H9 (cell line): ENCODE data around the gene ROCK2. TPM values are rescaled to one million over a fixed set of nuclear protein-coding genes. Genes with fewer than 3 reads are reported as not detected.

Experiments
- DNase-seq: peaks from one replicate; pipeline ENCODE4 v3.0.0-alpha.2; 2017
- H2AFZ ChIP-seq: one replicate; pipeline ENCODE4 v1.6.1; 2013; ENCODE audit warnings: mild to moderate bottlenecking, low read length, control low read depth, moderate library complexity
- H2AK5ac ChIP-seq: 2 replicates; pipeline ENCODE4 v1.6.1; 2013; ENCODE audit warnings: low read length, control low read depth, mixed read lengths; ENCODE audit not compliant: insufficient read length
- H2BK120ac ChIP-seq: one replicate; pipeline ENCODE4 v1.6.1; 2013; ENCODE audit warnings: low read depth, mild to moderate bottlenecking, low read length, control low read depth, inconsistent platforms; ENCODE audit not compliant: poor library complexity, severe bottlenecking
- H2BK12ac ChIP-seq: 2 replicates; pipeline ENCODE4 v1.6.1; 2013; ENCODE audit warnings: low read length, control low read depth, mixed read lengths, low read depth; ENCODE audit not compliant: insufficient read length
- H2BK15ac ChIP-seq: 2 replicates; pipeline ENCODE4 v1.6.1; 2013; ENCODE audit warnings: low read depth, low read length, control low read depth
- H2BK20ac ChIP-seq: one replicate; pipeline ENCODE4 v1.6.1; 2013; ENCODE audit warnings: low read depth, mild to moderate bottlenecking, low read length, control low read depth, inconsistent platforms; ENCODE audit not compliant: poor library complexity, severe bottlenecking
- H2BK5ac ChIP-seq: 2 replicates; pipeline ENCODE4 v1.6.1; 2013; ENCODE audit warnings: low read length, control low read depth, mixed read lengths; ENCODE audit not compliant: insufficient read length
- H3K14ac ChIP-seq: 2 replicates; pipeline ENCODE4 v1.6.1; 2013; ENCODE audit warnings: low read length, control low read depth; ENCODE audit not compliant: insufficient read depth
- H3K18ac ChIP-seq: 2 replicates; pipeline ENCODE4 v1.6.1; 2013; ENCODE audit warnings: low read depth, mild to moderate bottlenecking, mixed read lengths, low read length, control low read depth; ENCODE audit not compliant: insufficient read length
- H3K23ac ChIP-seq: 2 replicates; pipeline ENCODE4 v1.6.1; 2013; ENCODE audit warnings: low read length, control low read depth, mixed read lengths, low read depth; ENCODE audit not compliant: insufficient read length
- H3K23me2 ChIP-seq: 2 replicates; pipeline ENCODE4 v1.6.1; 2013; ENCODE audit warnings: low read depth, mild to moderate bottlenecking, mixed read lengths, low read length, control low read depth; ENCODE audit not compliant: insufficient read length, poor library complexity, severe bottlenecking
- H3K27ac ChIP-seq: 2 replicates; pipeline ENCODE4 v1.5.1; 2013; ENCODE audit warnings: low read length, control low read depth, mixed read lengths, low read depth; ENCODE audit not compliant: insufficient read length
- H3K27me3 ChIP-seq: 2 replicates; pipeline ENCODE4 v1.6.1; 2013; ENCODE audit warnings: low read length, control low read depth, inconsistent platforms; ENCODE audit not compliant: insufficient read depth
- H3K4ac ChIP-seq: 2 replicates; pipeline ENCODE4 v1.6.1; 2013; ENCODE audit warnings: low read depth, mild to moderate bottlenecking, control low read depth, inconsistent platforms, low read length, moderate library complexity
- H3K4me1 ChIP-seq: 2 replicates; pipeline ENCODE4 v1.6.1; 2013; ENCODE audit warnings: low read length, control low read depth, inconsistent platforms; ENCODE audit not compliant: insufficient read depth
- H3K4me2 ChIP-seq: 2 replicates; pipeline ENCODE4 v1.6.1; 2013; ENCODE audit warnings: low read length, control low read depth, mixed read lengths; ENCODE audit not compliant: insufficient read length, insufficient read depth
- H3K56ac ChIP-seq: 2 replicates; pipeline ENCODE4 v1.6.1; 2013; ENCODE audit warnings: low read depth, mild to moderate bottlenecking, mixed read lengths, low read length, control low read depth; ENCODE audit not compliant: insufficient read length
- H3K79me1 ChIP-seq: 2 replicates; pipeline ENCODE4 v1.6.1; 2013; ENCODE audit warnings: low read depth, mild to moderate bottlenecking, moderate library complexity, low read length, control low read depth, inconsistent platforms; ENCODE audit not compliant: insufficient read depth, poor library complexity, severe bottlenecking
- H3K79me2 ChIP-seq: 2 replicates; pipeline ENCODE4 v1.6.1; 2013; ENCODE audit warnings: low read length, control low read depth, inconsistent platforms; ENCODE audit not compliant: insufficient read depth
- H3K9ac ChIP-seq: 2 replicates; pipeline ENCODE4 v1.6.1; 2013; ENCODE audit warnings: low read length, control low read depth, mixed read lengths; ENCODE audit not compliant: insufficient read length; ENCODE audit errors: extremely low read depth
- H3K9me3 ChIP-seq: one replicate; pipeline ENCODE4 v1.6.1; 2013; ENCODE audit warnings: low read depth, low read length, inconsistent platforms; ENCODE audit not compliant: control insufficient read depth
- H3T11ph ChIP-seq: one replicate; pipeline ENCODE4 v1.6.1; 2013; ENCODE audit warnings: mild to moderate bottlenecking, low read length, control low read depth, inconsistent platforms
- H4K20me1 ChIP-seq: one replicate; pipeline ENCODE4 v1.6.1; 2013; ENCODE audit not compliant: control insufficient read depth, insufficient read length, insufficient read depth
- H4K5ac ChIP-seq: 2 replicates; pipeline ENCODE4 v1.6.1; 2013; ENCODE audit warnings: low read depth, mild to moderate bottlenecking, mixed read lengths, low read length, control low read depth; ENCODE audit not compliant: insufficient read length
- H4K8ac ChIP-seq: replicated peaks from 2 replicates; pipeline ENCODE4 v1.6.1; 2013; ENCODE audit warnings: low read length, control low read depth, mixed read lengths, low read depth; ENCODE audit not compliant: insufficient read length
- H4K91ac ChIP-seq: 2 replicates; pipeline ENCODE4 v1.6.1; 2013; ENCODE audit warnings: low read depth, mild to moderate bottlenecking, moderate library complexity, mixed read lengths, low read length, control low read depth; ENCODE audit not compliant: insufficient read length
- H3K27ac Mint-ChIP-seq, 3 experiments: 2 replicates in 2 of 3; 3 replicates in 1 of 3; pipeline ENCODE4 v1.8.0; 2020 to 2021; ENCODE audit warnings: mixed read lengths in 3 of 3, mild to moderate bottlenecking in 1 of 3, moderate library complexity in 1 of 3
- H3K27me3 Mint-ChIP-seq: 2 replicates; pipeline ENCODE4 v1.8.0; 2021; ENCODE audit warnings: low read depth, mild to moderate bottlenecking, moderate library complexity, mixed read lengths
- H3K36me3 Mint-ChIP-seq, 3 experiments: 2 replicates in 2 of 3; 3 replicates in 1 of 3; pipeline ENCODE4 v1.8.0; 2020 to 2021; ENCODE audit warnings: low read depth in 3 of 3, mixed read lengths in 3 of 3; ENCODE audit not compliant: insufficient read depth in 1 of 3
- H3K4me1 Mint-ChIP-seq, 2 experiments: 2 replicates each; pipeline ENCODE4 v1.8.0; 2020; ENCODE audit warnings: mixed read lengths in 2 of 2
- H3K4me3 Mint-ChIP-seq, 2 experiments: 2 replicates in 1 of 2; 3 replicates in 1 of 2; pipeline ENCODE4 v1.8.0; 2020 to 2021; ENCODE audit warnings: mild to moderate bottlenecking in 2 of 2, mixed read lengths in 2 of 2, moderate library complexity in 1 of 2
- H3K9me3 Mint-ChIP-seq, 2 experiments: 2 replicates in 1 of 2; 3 replicates in 1 of 2; pipeline ENCODE4 v1.8.0; 2020; ENCODE audit warnings: mild to moderate bottlenecking in 2 of 2, mixed read lengths in 2 of 2, moderate library complexity in 1 of 2
- WGBS: extraction: QIAGEN DNeasy Blood & Tissue Kit; methylation state at CpG from one replicate; pipeline ENCODE4 v1.1.7; 2013; ENCODE audit warnings: missing lambda C conversion rate, low lambda C conversion rate, mixed read lengths; ENCODE audit not compliant: insufficient read length; ENCODE audit errors: extremely low coverage; 5-methylcytosine and 5-hydroxymethylcytosine counted together
- total RNA-seq: library from RNA; stranded (reverse); gene quantifications from 2 replicates; pipeline ENCODE4 v1.2.1, GENCODE V29; 2021
- TF ChIP-seq, protein P1 (sequence below): fragments of 200-600 bp; sonication (generic); conservative IDR thresholded peaks from 3 replicates; pipeline ENCODE4 v1.8.0; 2021; ENCODE audit warnings: antibody characterized with exemption, mild to moderate bottlenecking

Gene ROCK2
- total RNA-seq, 1 experiment from 2014 or later: 33.2 TPM

DNA sequence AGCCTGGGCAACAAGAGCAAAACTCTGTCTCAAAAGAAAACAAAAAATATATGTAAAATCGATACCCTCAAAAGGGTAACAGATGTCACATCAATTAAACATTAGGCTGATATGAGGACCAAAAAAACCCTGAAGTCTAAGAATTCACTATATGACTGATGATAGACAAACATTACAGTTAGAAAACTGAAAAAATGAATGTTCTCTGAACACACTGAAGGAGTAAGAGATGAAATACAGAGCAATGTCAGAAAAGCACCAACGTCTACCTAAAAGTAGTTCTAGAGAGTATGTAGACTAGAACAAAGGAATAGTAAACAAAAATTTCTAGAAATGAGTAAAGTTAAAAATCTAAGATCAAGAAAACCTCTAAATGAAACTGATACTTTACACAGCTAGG lies 107.3 kb downstream of the ROCK2 start:
- H4K91ac ChIP-seq: no peak overlapping the region
- no peaks in the 10 kb centered on the region for H3K23me2 ChIP-seq
- H3K56ac ChIP-seq: no peak overlapping the region
- H4K5ac ChIP-seq: no peak overlapping the region
- no peak overlapping the region for H3K4me2 ChIP-seq
- H3K23ac ChIP-seq: no peak overlapping the region
- Mint-ChIP-seq H3K4me1 (peaks cover 0 to under 1% of the 10 kb centered on the region in 2 experiments; a peak in 1 of 4 replicates), H3K36me3 (no peaks in the 10 kb centered on the region), H3K27ac (no peak overlapping the region), H3K9me3 (no peaks in the 10 kb centered on the region), H3K4me3 (no peak overlapping the region), H3K27me3 (no peaks in the 10 kb centered on the region)
- H3K4ac ChIP-seq: no peak overlapping the region
- H3K18ac ChIP-seq: no peak overlapping the region
- no peak overlapping the region for H3K14ac ChIP-seq
- H3K9ac ChIP-seq: no peak overlapping the region
- TF ChIP-seq, protein P1, sequence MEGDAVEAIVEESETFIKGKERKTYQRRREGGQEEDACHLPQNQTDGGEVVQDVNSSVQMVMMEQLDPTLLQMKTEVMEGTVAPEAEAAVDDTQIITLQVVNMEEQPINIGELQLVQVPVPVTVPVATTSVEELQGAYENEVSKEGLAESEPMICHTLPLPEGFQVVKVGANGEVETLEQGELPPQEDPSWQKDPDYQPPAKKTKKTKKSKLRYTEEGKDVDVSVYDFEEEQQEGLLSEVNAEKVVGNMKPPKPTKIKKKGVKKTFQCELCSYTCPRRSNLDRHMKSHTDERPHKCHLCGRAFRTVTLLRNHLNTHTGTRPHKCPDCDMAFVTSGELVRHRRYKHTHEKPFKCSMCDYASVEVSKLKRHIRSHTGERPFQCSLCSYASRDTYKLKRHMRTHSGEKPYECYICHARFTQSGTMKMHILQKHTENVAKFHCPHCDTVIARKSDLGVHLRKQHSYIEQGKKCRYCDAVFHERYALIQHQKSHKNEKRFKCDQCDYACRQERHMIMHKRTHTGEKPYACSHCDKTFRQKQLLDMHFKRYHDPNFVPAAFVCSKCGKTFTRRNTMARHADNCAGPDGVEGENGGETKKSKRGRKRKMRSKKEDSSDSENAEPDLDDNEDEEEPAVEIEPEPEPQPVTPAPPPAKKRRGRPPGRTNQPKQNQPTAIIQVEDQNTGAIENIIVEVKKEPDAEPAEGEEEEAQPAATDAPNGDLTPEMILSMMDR: no peak
- H3K4me1 ChIP-seq: no peaks in the 10 kb centered on the region
- H2AK5ac ChIP-seq: no peak overlapping the region
- no peak overlapping the region for H2BK5ac ChIP-seq
- no peaks in the 10 kb centered on the region for H3K79me1 ChIP-seq
- no peak for DNase-seq
- no peak overlapping the region for H3K27ac ChIP-seq
- H3K27me3 ChIP-seq: no peaks in the 10 kb centered on the region
- H2BK120ac ChIP-seq: no peak overlapping the region
- H2BK15ac ChIP-seq: no peak overlapping the region
- no peaks in the 10 kb centered on the region for H3K79me2 ChIP-seq
- no peaks in the 10 kb centered on the region for H4K20me1 ChIP-seq
- no peaks in the 10 kb centered on the region for H3K9me3 ChIP-seq
- H2BK12ac ChIP-seq: no peak overlapping the region
- no peak overlapping the region for H4K8ac ChIP-seq
- WGBS: no CpG with 5 or more reads among the region's 2 CpGs
- H2AFZ ChIP-seq: no peak overlapping the region
- no peak overlapping the region for H3T11ph ChIP-seq
- no peak overlapping the region for H2BK20ac ChIP-seq
